Measurements from ENCODE around the gene RFT1.

RFT1 gene

GRCh38 chr3:53173107-53173506 lies 42.9 kb upstream of the RFT1 start:
- no peak for ATAC-seq
- TF ChIP-seq GLIS3 (CRISPR knock-in tag; IDR thresholded peaks at IDR 0.05) (no peak), TOX (CRISPR knock-in tag; IDR thresholded peaks at IDR 0.05; ENCODE audit: borderline replicate concordance) (no peak), ZFP3 (CRISPR knock-in tag; IDR thresholded peaks at IDR 0.05) (no peak), ZC3H10 (CRISPR knock-in tag; IDR thresholded peaks at IDR 0.05) (no peak), ZFP30 (CRISPR knock-in tag; IDR thresholded peaks at IDR 0.05) (no peak), ESRRG (CRISPR knock-in tag; IDR thresholded peaks at IDR 0.05) (no peak), ZNF70 (CRISPR knock-in tag; IDR thresholded peaks at IDR 0.05) (no peak), PPARA (CRISPR knock-in tag; IDR thresholded peaks at IDR 0.05; ENCODE audit: borderline replicate concordance) (no peak), ZNF565 (CRISPR knock-in tag; conservative IDR thresholded peaks at IDR 0.05; ENCODE audit: low read depth) (no peak), ZNF8 (CRISPR knock-in tag; IDR thresholded peaks at IDR 0.05) (no peak)
- TF ChIP-seq, protein P1, sequence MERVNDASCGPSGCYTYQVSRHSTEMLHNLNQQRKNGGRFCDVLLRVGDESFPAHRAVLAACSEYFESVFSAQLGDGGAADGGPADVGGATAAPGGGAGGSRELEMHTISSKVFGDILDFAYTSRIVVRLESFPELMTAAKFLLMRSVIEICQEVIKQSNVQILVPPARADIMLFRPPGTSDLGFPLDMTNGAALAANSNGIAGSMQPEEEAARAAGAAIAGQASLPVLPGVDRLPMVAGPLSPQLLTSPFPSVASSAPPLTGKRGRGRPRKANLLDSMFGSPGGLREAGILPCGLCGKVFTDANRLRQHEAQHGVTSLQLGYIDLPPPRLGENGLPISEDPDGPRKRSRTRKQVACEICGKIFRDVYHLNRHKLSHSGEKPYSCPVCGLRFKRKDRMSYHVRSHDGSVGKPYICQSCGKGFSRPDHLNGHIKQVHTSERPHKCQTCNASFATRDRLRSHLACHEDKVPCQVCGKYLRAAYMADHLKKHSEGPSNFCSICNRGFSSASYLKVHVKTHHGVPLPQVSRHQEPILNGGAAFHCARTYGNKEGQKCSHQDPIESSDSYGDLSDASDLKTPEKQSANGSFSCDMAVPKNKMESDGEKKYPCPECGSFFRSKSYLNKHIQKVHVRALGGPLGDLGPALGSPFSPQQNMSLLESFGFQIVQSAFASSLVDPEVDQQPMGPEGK (CRISPR knock-in tag; IDR thresholded peaks at IDR 0.05; ENCODE audit: borderline replicate concordance) = no peak

DNA sequence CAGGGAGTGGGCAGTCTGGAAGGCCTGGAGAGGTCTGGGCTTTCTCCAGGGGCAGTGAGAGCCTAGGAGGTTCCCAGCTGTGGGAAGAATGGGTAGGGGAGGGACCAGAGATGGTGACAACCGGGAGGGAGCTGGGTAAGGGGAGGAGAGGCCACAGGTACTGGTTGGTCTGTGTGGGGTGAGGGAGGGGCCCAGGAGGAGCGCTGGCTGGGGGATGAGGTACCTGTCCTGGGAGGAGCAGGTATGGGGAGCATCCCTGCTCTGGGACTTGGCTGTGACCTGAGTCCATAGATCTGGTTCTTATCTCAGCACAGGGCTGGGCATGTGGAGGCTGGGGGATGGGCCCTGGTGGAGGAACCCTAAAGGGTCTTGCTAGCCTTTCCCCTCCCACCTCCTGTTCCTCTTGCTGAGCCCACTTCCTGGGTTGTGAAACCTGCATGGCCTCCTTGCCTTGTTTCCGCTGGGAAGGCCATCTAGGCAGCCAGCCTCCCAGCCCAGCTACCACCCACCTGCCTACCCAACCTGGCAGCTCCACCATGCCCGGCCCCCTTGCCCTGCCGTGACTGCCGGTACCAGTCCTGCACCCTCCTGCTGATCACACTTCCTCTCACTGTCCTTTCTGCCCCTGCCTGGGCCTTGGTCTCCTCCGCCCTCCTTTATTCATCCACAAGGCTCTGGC lies 41.7 kb upstream of the RFT1 start:
- no peak for ATAC-seq
- TF ChIP-seq PPARA (CRISPR knock-in tag; IDR thresholded peaks at IDR 0.05; ENCODE audit: borderline replicate concordance) (no peak), ZC3H10 (CRISPR knock-in tag; IDR thresholded peaks at IDR 0.05) (no peak), ZNF8 (CRISPR knock-in tag; IDR thresholded peaks at IDR 0.05) (no peak), ESRRG (CRISPR knock-in tag; IDR thresholded peaks at IDR 0.05) (no peak), CSRNP3 (CRISPR knock-in tag; IDR thresholded peaks at IDR 0.05) (no peak), RARB (CRISPR knock-in tag; IDR thresholded peaks at IDR 0.05) (no peak), TCF4 (CRISPR knock-in tag; IDR thresholded peaks at IDR 0.05; ENCODE audit: borderline replicate concordance) (no peak), POU6F1 (CRISPR knock-in tag; IDR thresholded peaks at IDR 0.05; ENCODE audit: borderline replicate concordance, low read depth) (no peak), ARNTL (CRISPR knock-in tag; IDR thresholded peaks at IDR 0.05; ENCODE audit: borderline replicate concordance, low read depth) (no peak), OSR1 (CRISPR knock-in tag; IDR thresholded peaks at IDR 0.05) (no peak), ZFP3 (CRISPR knock-in tag; IDR thresholded peaks at IDR 0.05) (no peak), ZNF70 (CRISPR knock-in tag; IDR thresholded peaks at IDR 0.05) (no peak), BACH2 (CRISPR knock-in tag; IDR thresholded peaks at IDR 0.05; ENCODE audit: borderline replicate concordance) (no peak)
- TF ChIP-seq, protein P2, sequence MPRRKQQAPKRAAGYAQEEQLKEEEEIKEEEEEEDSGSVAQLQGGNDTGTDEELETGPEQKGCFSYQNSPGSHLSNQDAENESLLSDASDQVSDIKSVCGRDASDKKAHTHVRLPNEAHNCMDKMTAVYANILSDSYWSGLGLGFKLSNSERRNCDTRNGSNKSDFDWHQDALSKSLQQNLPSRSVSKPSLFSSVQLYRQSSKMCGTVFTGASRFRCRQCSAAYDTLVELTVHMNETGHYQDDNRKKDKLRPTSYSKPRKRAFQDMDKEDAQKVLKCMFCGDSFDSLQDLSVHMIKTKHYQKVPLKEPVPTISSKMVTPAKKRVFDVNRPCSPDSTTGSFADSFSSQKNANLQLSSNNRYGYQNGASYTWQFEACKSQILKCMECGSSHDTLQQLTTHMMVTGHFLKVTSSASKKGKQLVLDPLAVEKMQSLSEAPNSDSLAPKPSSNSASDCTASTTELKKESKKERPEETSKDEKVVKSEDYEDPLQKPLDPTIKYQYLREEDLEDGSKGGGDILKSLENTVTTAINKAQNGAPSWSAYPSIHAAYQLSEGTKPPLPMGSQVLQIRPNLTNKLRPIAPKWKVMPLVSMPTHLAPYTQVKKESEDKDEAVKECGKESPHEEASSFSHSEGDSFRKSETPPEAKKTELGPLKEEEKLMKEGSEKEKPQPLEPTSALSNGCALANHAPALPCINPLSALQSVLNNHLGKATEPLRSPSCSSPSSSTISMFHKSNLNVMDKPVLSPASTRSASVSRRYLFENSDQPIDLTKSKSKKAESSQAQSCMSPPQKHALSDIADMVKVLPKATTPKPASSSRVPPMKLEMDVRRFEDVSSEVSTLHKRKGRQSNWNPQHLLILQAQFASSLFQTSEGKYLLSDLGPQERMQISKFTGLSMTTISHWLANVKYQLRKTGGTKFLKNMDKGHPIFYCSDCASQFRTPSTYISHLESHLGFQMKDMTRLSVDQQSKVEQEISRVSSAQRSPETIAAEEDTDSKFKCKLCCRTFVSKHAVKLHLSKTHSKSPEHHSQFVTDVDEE (CRISPR knock-in tag; IDR thresholded peaks at IDR 0.05) = no peak
- TF ChIP-seq, protein P3, sequence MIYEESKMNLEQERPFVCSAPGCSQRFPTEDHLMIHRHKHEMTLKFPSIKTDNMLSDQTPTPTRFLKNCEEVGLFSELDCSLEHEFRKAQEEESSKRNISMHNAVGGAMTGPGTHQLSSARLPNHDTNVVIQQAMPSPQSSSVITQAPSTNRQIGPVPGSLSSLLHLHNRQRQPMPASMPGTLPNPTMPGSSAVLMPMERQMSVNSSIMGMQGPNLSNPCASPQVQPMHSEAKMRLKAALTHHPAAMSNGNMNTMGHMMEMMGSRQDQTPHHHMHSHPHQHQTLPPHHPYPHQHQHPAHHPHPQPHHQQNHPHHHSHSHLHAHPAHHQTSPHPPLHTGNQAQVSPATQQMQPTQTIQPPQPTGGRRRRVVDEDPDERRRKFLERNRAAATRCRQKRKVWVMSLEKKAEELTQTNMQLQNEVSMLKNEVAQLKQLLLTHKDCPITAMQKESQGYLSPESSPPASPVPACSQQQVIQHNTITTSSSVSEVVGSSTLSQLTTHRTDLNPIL (CRISPR knock-in tag; IDR thresholded peaks at IDR 0.05; ENCODE audit: low read depth) = no peak
- TF ChIP-seq, protein P1 (CRISPR knock-in tag; IDR thresholded peaks at IDR 0.05; ENCODE audit: borderline replicate concordance) = no peak
